Loucy (cell line): Measurements from ENCODE around the gene LRRC34.

Experiments used
- EZH2phosphoT487 ChIP-seq: fragments of 200-600 bp; IDR thresholded peaks from 2 replicates; pipeline ENCODE4 v1.6.1; 2018; ENCODE audit warnings: antibody characterized with exemption, mild to moderate bottlenecking, moderate library complexity, borderline replicate concordance
- TF ChIP-seq, protein P1 (sequence below): fragments of 200-600 bp; sonication (generic); conservative IDR thresholded peaks from 2 replicates; pipeline ENCODE4 v1.5.1; 2014; ENCODE audit warnings: mild to moderate bottlenecking, antibody characterized with exemption, low read length

GRCh38 chr3:169848741-169849140, 36.0 kb upstream of the LRRC34 start:
- TF ChIP-seq, protein P1, sequence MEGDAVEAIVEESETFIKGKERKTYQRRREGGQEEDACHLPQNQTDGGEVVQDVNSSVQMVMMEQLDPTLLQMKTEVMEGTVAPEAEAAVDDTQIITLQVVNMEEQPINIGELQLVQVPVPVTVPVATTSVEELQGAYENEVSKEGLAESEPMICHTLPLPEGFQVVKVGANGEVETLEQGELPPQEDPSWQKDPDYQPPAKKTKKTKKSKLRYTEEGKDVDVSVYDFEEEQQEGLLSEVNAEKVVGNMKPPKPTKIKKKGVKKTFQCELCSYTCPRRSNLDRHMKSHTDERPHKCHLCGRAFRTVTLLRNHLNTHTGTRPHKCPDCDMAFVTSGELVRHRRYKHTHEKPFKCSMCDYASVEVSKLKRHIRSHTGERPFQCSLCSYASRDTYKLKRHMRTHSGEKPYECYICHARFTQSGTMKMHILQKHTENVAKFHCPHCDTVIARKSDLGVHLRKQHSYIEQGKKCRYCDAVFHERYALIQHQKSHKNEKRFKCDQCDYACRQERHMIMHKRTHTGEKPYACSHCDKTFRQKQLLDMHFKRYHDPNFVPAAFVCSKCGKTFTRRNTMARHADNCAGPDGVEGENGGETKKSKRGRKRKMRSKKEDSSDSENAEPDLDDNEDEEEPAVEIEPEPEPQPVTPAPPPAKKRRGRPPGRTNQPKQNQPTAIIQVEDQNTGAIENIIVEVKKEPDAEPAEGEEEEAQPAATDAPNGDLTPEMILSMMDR = no peak
- no peak for TF ChIP-seq EZH2phosphoT487
